Left lung (tissue), 10 donors: ENCODE data around the gene IGSF21. TPM values are rescaled to one million over a fixed set of nuclear protein-coding genes. Genes with fewer than 3 reads are reported as not detected.

Experiments used
- ATAC-seq: fragments of 200-7000 bp; cut with Tn5 transposase; one replicate; pipeline ENCODE4 v1.9.1; 2020; ENCODE audit warnings: moderate library complexity
- DNase-seq, 4 donors: peaks; one replicate each; pipeline ENCODE4 v3.0.0-alpha.2; 2013 to 2020
- H3K27ac ChIP-seq, 2 donors: fragments of 200-600 bp; sonication (generic) in 1 of 2; one replicate each; pipeline versions ENCODE4 v1.5.0 to v1.8.0; 2020 to 2021
- H3K27me3 ChIP-seq, 2 donors: fragments of 200-600 bp; sonication (generic) in 1 of 2; one replicate each; pipeline versions ENCODE4 v1.5.0 to v1.8.0; 2020 to 2021
- H3K36me3 ChIP-seq, 2 donors: fragments of 200-600 bp; sonication (generic) in 1 of 2; one replicate each; pipeline versions ENCODE4 v1.5.0 to v1.8.0; 2020 to 2021
- H3K4me1 ChIP-seq, 2 donors: fragments of 200-600 bp; one replicate each; pipeline ENCODE4 v1.8.0; 2021
- H3K4me3 ChIP-seq, 2 donors: fragments of 200-600 bp; sonication (generic) in 1 of 2; one replicate each; pipeline versions ENCODE4 v1.5.0 to v1.8.0; 2020 to 2021; ENCODE audit warnings: mild to moderate bottlenecking in 1 of 2
- H3K9me3 ChIP-seq, 2 donors: fragments of 200-600 bp; sonication (generic) in 1 of 2; one replicate each; pipeline versions ENCODE4 v1.5.0 to v1.8.0; 2020 to 2021
- intact Hi-C, 2 donors: fragments of 100-400 bp; cut with DNase I; formaldehyde crosslinking; loops; one replicate each; pipeline versions ENCODE4 v1.11.2 to v1.14.2; 2022
- polyA plus RNA-seq, 6 donors: library from polyadenylated mRNA; unstranded; fragments of 120-200 nt; gene quantifications; one replicate each; pipeline ENCODE4 v1.2.1, GENCODE V29; 2013; ENCODE audit not compliant: insufficient read length in 6 of 6
- total RNA-seq, 2 donors: library from RNA; stranded (reverse); fragmentation: NEBNext Ultra II Directional; extraction: Animal tissue kit (Norgen Biotek cat#: 25700); gene quantifications; one replicate each; pipeline ENCODE4 v1.2.1, GENCODE V29; 2021
- TF ChIP-seq, protein P1 (sequence below), 2 donors: fragments of 200-600 bp; sonication (generic) in 1 of 2; IDR thresholded peaks; one replicate each; pipeline versions ENCODE4 v1.5.0 to v1.8.0; 2021; ENCODE audit warnings: antibody characterized with exemption in 2 of 2
- donor health status: DM: no; HTN: yes; CAD: no.
- donor health status: DM: no; HTN: no; CAD: no.

IGSF21 gene
- total and polyA plus RNA-seq, 8 donors, result 0.14 to 1.2 (median 0.25) TPM; not detected in 2

DNA sequence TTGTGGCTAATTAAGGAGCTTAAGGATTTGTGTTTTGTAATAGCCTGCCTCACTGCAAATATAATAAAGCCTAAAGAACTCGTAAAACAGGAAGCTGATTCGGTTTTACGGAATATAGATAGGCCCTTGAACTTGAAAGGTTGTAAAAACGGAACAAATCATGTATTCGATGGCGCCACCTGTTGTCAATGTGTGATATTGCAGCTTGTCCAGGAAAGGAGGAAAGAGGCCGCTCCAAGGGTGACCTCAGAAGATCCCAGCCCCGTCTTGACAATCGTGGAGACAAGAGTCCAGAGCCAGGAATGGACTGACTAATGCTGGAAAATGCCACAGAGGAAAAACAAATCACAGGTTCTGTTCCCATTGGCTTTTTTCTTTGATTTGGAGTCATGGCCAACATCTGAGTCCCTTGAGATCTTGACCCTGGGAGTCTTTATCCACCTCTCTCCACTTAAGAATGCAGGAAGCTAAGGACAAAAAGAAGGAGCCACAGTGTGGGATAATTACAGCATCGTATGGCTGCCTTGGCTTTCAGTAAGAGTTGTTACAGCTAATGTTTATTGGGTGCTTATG lies 7.0 kb upstream of the IGSF21 start:
- DNase-seq (peak in 2 of 4 donors; percentile 33 to 42), ATAC-seq (peak; percentile 80)
- H3K4me3 ChIP-seq, result no peak overlapping the region
- no peak overlapping the region for H3K27ac ChIP-seq
- no peaks in the 10 kb centered on the region for H3K9me3 ChIP-seq
- no peaks in the 10 kb centered on the region for H3K4me1 ChIP-seq
- no peaks in the 10 kb centered on the region for H3K36me3 ChIP-seq
- TF ChIP-seq, protein P1, sequence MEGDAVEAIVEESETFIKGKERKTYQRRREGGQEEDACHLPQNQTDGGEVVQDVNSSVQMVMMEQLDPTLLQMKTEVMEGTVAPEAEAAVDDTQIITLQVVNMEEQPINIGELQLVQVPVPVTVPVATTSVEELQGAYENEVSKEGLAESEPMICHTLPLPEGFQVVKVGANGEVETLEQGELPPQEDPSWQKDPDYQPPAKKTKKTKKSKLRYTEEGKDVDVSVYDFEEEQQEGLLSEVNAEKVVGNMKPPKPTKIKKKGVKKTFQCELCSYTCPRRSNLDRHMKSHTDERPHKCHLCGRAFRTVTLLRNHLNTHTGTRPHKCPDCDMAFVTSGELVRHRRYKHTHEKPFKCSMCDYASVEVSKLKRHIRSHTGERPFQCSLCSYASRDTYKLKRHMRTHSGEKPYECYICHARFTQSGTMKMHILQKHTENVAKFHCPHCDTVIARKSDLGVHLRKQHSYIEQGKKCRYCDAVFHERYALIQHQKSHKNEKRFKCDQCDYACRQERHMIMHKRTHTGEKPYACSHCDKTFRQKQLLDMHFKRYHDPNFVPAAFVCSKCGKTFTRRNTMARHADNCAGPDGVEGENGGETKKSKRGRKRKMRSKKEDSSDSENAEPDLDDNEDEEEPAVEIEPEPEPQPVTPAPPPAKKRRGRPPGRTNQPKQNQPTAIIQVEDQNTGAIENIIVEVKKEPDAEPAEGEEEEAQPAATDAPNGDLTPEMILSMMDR (IDR thresholded peaks at IDR 0.05), result peak; percentile 54 to 80
- intact Hi-C loops, result no loop called here
- peaks cover 2 to 64% of the 10 kb centered on the region in 2 donors for H3K27me3 ChIP-seq

DNA sequence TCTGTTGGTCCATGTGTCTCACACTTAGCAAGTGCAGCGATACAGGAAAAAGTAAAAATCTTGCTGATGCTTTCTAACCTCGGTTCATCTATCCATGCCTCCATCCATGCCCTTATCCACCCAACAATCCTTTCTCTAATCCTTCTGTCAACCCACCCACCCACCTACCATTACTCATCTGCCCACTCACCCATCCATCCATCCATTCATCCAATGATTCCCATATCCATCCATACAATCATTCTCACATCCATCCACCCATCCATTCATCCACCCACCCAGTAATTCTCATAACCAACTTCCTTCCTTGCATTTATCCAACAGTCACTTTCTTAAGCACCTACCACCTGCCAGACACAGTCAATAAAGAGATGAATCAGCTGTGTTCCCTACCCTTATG lies 6.1 kb upstream of the IGSF21 start:
- H3K4me3 ChIP-seq, result no peak overlapping the region
- H3K4me1 ChIP-seq, result no peaks in the 10 kb centered on the region
- H3K9me3 ChIP-seq, result no peaks in the 10 kb centered on the region
- TF ChIP-seq, protein P1 (IDR thresholded peaks at IDR 0.05), result no peak
- no peak for DNase-seq
- intact Hi-C loops, result no loop called here
- H3K36me3 ChIP-seq, result no peaks in the 10 kb centered on the region
- no peak overlapping the region for H3K27ac ChIP-seq
- ATAC-seq, result no peak
- peaks cover 11 to 74% of the 10 kb centered on the region in 2 donors for H3K27me3 ChIP-seq

DNA sequence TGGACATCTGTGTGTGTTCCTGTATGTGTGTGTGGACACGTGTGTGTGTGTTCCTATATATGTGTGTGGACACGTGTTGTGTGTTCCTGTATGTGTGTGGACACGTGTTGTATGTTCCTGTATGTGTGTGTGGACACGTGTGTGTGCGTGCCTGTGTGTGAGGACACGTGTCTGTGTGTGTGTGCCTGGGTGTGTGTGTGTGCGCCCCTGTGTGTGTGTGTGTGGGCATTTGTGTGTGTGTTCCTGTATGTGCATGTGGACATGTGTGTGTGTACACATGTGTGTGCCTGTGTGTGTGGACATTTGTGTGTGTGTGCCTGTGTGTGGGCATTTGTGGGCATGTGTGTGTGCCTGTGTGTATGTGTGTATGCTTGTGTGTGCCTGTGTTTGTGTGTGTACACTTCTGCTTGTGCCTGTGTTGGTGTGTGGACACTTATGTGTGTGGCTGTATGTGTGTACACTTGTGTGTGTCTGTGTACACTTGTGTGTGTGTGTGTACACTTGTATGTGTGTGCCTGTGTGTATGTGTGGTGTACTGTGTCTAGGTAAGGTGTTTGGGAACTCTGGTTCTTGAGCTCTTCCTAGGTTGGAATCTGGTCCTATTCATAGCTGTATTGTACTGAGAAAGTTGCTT lies 3.7 kb upstream of the IGSF21 start:
- no peak for ATAC-seq
- DNase-seq, result no peak
- TF ChIP-seq, protein P1 (IDR thresholded peaks at IDR 0.05), result no peak
- no peak overlapping the region for H3K27ac ChIP-seq
- no peaks in the 10 kb centered on the region for H3K4me1 ChIP-seq
- H3K9me3 ChIP-seq, result no peaks in the 10 kb centered on the region
- H3K4me3 ChIP-seq, result no peak overlapping the region
- intact Hi-C loops, result no loop called here
- no peaks in the 10 kb centered on the region for H3K36me3 ChIP-seq
- peaks cover 32 to 85% of the 10 kb centered on the region in 2 donors for H3K27me3 ChIP-seq

DNA sequence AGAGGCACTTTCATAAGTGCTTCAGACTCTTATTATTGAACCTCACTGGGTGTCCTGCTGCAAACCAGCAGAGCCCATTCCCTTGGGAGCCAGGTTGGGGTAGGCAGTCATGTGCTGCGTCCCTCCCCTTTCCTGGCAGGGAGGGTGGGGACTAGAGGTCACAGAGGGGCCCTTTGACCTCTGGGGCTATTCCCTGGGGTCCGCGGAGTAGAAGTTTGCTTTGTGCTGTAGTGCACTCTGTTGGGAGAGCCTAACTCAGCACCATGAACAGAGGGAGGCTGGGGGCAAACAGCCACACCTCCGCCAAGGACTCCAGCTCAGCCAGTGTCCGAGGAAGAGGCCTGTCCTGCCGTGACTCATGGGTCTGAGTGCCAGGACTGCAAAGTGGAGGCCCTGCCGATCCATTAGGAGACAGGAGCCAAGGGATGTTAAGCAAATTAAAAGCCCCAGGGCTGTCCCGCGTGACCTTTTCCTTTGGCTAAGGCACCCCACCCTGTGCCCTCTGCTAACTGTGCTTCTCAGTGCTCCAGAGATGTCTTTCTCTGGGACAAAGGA lies 3.0 kb upstream of the IGSF21 start:
- ATAC-seq (no peak), DNase-seq (no peak)
- TF ChIP-seq, protein P1 (IDR thresholded peaks at IDR 0.05), result no peak
- Histone ChIP-seq H3K27me3 (peaks cover 39 to 85% of the 10 kb centered on the region in 2 donors), H3K4me1 (no peaks in the 10 kb centered on the region), H3K36me3 (no peaks in the 10 kb centered on the region), H3K9me3 (no peaks in the 10 kb centered on the region), H3K27ac (no peak overlapping the region), H3K4me3 (no peak overlapping the region)
- intact Hi-C loops, result no loop called here

DNA sequence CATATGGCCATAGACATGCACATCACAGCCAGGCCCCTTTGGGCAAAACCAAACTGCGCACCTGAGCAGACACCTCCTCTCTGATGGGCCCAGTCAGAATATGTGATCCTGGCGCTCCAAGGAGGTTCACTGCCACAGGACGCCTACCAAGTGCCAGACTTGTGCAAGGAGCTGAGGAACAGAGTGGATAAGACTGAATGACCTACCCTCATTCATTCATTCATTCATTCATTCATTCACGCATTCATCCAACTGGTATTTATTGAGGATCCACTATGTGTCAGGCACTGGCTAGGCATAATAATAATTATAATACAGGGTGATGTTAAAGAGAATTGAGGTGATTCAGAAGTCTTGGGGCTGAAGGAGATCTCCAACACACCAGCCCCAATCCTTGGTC lies 2.4 kb upstream of the IGSF21 start:
- no peaks in the 10 kb centered on the region for H3K36me3 ChIP-seq
- intact Hi-C loops, result no loop called here
- H3K27ac ChIP-seq, result no peak overlapping the region
- H3K9me3 ChIP-seq, result no peaks in the 10 kb centered on the region
- ATAC-seq (no peak), DNase-seq (no peak)
- TF ChIP-seq, protein P1 (IDR thresholded peaks at IDR 0.05), result no peak
- peaks cover 44 to 86% of the 10 kb centered on the region in 2 donors for H3K27me3 ChIP-seq
- peaks cover 0 to 3% of the 10 kb centered on the region in 2 donors for H3K4me1 ChIP-seq
- no peak overlapping the region for H3K4me3 ChIP-seq
